ENCODE data around the gene ACTN4.
A peak's percentile ranks its signal among the peaks of the same experiment; 100 is the strongest.

ACTN4 gene

DNA sequence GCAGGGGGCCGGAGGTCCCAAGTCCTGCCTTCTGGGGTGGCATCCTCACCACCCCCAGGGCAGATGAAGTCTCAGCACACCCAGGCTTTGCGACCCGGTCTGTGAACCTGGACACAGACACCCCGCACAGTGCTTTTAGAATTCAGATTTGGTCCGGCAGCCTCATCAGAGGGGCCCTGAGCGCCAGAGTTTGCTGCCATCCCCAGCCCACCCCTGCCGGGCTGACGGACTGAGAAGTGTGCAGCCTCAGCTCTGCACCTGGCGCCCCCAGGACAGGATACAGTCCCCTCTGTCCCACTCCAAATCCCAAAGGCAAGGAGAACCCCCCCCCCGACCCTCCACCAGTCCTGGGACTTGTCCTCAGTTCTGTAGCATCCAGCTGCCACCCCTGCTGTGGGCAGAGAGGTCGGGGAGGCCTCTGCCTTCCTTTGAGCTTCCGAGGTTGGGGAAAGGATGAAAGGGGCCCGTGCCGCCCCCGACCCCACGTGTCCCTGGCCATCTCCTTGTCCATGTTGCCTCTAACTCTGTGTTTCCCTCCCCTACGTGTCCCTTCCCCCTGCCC is 79.9 kb downstream of the ACTN4 start:
- no peak overlapping the region for H3K4me3 ChIP-seq (ENCODE audit: low read depth, low read length)
- TF ChIP-seq, protein P1, sequence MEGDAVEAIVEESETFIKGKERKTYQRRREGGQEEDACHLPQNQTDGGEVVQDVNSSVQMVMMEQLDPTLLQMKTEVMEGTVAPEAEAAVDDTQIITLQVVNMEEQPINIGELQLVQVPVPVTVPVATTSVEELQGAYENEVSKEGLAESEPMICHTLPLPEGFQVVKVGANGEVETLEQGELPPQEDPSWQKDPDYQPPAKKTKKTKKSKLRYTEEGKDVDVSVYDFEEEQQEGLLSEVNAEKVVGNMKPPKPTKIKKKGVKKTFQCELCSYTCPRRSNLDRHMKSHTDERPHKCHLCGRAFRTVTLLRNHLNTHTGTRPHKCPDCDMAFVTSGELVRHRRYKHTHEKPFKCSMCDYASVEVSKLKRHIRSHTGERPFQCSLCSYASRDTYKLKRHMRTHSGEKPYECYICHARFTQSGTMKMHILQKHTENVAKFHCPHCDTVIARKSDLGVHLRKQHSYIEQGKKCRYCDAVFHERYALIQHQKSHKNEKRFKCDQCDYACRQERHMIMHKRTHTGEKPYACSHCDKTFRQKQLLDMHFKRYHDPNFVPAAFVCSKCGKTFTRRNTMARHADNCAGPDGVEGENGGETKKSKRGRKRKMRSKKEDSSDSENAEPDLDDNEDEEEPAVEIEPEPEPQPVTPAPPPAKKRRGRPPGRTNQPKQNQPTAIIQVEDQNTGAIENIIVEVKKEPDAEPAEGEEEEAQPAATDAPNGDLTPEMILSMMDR (conservative IDR thresholded peaks at IDR 0.05; ENCODE audit: low read depth, low read length) = no peak
- no peak for DNase-seq (ENCODE audit: low read depth)

DNA sequence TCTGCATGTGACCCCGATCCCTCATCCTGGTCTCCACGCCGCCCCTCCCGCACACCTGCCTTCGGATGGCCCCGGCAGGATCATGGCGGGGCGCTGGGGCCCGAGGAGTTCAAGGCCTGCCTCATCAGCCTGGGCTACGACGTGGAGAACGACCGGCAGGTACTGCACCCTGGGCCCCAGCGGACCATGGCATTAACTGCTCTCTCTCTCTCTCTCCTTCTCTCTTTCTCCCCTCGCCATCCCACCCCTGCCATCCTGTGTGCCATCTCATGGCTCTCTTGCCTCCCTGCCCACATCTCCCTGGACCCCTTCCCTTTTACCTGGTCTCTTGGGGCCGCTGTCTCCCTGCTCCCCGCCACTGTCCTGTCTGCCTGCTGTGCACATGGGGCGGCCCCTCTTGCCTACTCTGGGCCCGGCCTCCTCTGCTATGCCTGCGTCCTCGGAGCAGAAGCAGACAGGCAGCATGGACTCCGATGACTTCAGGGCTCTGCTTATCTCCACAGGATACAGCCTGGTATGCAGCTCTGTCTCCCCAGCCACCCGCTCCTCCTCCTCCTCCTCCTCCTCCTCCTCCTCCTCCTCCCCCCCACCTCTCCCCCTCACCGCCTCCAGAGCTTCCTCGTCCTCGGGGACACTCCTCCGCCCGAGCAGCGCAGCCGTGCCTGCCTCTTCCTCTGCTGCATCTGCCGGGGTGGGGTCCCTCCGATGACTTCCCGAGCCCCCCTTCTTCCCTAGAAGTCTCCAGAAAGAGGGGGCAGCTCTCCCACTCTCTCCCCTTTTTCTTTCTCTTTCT is 80.6 kb downstream of the ACTN4 start:
- TF ChIP-seq, protein P1 (conservative IDR thresholded peaks at IDR 0.05; ENCODE audit: low read depth, low read length) = no peak
- peak; percentile 63 for DNase-seq (ENCODE audit: low read depth)
- H3K4me3 ChIP-seq (ENCODE audit: low read depth, low read length) = no peak overlapping the region

- DNase-seq (ENCODE audit: low read depth) = no peak
- no peak overlapping the region for H3K4me3 ChIP-seq (ENCODE audit: low read depth, low read length)
- TF ChIP-seq, protein P1 (conservative IDR thresholded peaks at IDR 0.05; ENCODE audit: low read depth, low read length) = no peak
Measured at GRCh38 chr19:38728752-38729541, 81.5 kb downstream of the ACTN4 start.

DNA sequence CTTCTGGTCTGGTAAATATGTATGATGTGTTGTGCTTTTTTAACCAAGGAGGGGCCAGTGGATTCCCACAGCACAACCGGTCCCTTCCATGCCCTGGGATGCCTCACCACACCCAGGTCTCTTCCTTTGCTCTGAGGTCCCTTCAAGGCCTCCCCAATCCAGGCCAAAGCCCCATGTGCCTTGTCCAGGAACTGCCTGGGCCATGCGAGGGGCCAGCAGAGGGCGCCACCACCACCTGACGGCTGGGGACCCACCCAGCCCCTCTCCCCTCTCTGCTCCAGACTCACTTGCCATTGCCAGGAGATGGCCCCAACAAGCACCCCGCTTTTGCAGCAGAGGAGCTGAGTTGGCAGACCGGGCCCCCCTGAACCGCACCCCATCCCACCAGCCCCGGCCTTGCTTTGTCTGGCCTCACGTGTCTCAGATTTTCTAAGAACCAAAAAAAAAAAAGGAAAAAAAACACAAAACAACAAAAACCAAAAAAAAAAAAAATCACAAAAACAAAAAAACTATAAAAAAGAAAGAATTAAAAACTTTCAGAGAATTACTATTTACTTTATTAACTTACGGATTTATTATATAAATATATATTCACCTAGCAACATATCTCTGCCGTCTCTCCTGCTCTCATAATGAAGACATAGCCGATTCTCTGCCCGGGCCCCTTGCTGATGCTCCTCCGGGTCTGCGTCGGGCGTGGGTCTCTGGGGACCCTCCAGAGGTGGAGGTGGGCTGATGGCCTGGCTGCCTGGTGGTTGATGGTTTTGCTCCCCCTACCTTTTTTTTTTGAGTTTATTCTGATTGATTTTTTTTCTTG is 82.4 kb downstream of the ACTN4 start:
- TF ChIP-seq, protein P1 (conservative IDR thresholded peaks at IDR 0.05; ENCODE audit: low read depth, low read length) = peak; percentile 87
- DNase-seq (ENCODE audit: low read depth) = peak; percentile 59
- no peak overlapping the region for H3K4me3 ChIP-seq (ENCODE audit: low read depth, low read length)

GRCh38 chr19:38730470-38730730 is 83.0 kb downstream of the ACTN4 start:
- TF ChIP-seq, protein P1 (conservative IDR thresholded peaks at IDR 0.05; ENCODE audit: low read depth, low read length) = no peak
- no peak overlapping the region for H3K4me3 ChIP-seq (ENCODE audit: low read depth, low read length)
- no peak for DNase-seq (ENCODE audit: low read depth)

DNA sequence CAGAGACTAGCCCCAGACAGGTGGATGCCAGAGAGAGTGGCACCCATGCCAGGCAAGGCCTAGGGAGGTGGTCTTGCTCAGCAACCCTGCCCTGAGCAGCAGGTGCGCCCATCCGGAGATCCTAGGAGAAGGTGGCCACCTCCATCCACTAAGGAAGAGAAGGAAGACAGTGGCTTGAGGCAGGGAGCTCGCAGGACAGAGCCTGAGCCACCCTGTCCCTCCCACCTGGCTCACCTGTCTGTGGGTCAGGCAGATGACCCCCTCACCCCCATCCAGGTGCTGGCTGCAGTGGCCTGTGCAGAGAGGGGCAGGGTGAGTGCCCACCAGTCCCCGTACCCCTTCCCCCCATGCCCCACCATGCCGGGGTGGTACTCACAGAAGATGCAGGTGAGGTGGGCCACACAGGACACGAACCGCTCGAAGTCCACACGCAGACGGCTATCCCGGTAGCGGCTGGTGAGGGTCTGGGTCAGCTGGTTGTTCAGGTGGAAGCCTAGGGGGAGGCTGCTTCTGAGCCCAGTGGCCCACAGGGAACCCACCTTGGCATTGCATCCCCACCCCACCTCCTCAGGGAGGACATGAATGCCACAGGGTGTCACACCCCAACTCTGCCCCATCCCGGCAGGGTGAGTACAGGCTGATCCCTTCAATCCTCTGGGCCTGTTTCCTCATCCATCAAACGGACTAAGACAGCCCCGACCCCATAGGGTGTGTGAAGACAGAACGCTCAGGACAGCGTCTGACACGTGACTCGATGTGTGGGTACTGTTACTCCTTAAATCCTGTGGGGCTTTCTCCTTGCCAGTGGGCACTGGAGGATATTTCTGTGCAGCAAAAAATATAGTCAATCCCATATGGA is 83.5 kb downstream of the ACTN4 start:
- DNase-seq (ENCODE audit: low read depth) = no peak
- no peak overlapping the region for H3K4me3 ChIP-seq (ENCODE audit: low read depth, low read length)
- TF ChIP-seq, protein P1 (conservative IDR thresholded peaks at IDR 0.05; ENCODE audit: low read depth, low read length) = no peak

Measured in choroid plexus epithelial cell (primary cell).